HTERT RPE-1 (cell line): ENCODE data around the gene KDM2A.

Experiments
- in situ Hi-C: fragments of 300-500 bp; cut with MboI; formaldehyde crosslinking; loops from 4 replicates; pipeline ENCODE4 v1.14.3; 2020; ENCODE audit warnings: low sequenced_read_pairs

The KDM2A gene

DNA sequence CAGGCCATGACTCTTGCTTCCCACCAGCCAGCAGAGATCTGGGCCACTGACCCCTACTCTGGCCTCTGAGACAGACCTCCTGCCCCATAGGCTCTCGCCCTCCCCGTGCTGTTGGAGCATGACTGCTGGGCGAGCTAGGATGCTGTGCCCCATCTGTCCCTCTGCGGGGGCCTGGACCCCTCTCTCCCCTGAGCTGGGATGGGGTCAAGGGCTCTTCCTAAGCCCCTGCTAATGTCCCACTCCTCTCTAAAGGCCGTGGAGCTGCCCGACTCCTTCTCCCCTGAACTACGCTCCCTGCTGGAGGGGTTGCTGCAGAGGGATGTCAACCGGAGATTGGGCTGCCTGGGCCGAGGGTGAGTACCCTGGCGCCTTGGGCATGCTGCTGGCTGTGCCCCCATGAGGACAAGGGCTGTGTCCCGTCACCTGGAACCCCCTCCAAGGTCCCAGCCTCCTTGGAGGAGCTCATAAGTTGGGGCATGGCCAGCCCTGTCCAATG, 163.9 kb downstream of the KDM2A start:
- in situ Hi-C loops: no loop called here

DNA sequence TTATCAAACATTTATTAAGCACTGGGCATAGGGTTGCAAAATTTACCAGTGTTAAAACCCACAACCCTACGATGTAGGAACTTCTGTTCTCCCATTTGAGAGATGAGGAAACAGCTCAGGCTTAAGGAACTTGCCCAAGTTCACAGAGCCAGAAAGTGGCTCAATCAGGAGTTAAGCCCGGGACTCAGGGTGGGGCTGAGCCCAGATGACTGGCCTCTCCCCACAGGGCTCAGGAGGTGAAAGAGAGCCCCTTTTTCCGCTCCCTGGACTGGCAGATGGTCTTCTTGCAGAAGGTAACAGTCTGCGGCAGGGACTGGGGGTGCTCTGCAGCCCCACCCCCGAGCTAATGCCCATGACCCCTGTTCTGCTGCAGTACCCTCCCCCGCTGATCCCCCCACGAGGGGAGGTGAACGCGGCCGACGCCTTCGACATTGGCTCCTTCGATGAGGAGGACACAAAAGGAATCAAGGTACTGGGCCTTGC, 164.5 kb downstream of the KDM2A start:
- in situ Hi-C loops: no loop called here

DNA sequence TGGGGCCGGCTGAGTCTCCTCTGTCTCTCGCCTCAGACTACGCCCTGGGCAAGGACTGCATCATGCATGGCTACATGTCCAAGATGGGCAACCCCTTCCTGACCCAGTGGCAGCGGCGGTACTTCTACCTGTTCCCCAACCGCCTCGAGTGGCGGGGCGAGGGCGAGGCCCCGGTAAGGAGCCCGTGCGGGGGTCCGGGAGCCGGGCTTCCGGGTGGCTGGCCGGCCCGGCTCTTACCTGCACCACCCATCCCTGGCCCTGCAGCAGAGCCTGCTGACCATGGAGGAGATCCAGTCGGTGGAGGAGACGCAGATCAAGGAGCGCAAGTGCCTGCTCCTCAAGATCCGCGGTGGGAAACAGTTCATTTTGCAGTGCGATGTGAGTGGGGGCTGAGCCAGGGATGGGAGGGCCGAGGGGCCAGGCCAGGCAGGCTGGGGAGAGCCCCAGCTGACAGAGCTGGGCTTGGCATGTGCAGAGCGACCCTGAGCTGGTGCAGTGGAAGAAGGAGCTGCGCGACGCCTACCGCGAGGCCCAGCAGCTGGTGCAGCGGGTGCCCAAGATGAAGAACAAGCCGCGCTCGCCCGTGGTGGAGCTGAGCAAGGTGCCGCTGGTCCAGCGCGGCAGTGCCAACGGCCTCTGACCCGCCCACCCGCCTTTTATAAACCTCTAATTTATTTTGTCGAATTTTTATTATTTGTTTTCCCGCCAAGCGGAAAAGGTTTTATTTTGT, 165.9 kb downstream of the KDM2A start:
- in situ Hi-C loops: no loop called here

DNA sequence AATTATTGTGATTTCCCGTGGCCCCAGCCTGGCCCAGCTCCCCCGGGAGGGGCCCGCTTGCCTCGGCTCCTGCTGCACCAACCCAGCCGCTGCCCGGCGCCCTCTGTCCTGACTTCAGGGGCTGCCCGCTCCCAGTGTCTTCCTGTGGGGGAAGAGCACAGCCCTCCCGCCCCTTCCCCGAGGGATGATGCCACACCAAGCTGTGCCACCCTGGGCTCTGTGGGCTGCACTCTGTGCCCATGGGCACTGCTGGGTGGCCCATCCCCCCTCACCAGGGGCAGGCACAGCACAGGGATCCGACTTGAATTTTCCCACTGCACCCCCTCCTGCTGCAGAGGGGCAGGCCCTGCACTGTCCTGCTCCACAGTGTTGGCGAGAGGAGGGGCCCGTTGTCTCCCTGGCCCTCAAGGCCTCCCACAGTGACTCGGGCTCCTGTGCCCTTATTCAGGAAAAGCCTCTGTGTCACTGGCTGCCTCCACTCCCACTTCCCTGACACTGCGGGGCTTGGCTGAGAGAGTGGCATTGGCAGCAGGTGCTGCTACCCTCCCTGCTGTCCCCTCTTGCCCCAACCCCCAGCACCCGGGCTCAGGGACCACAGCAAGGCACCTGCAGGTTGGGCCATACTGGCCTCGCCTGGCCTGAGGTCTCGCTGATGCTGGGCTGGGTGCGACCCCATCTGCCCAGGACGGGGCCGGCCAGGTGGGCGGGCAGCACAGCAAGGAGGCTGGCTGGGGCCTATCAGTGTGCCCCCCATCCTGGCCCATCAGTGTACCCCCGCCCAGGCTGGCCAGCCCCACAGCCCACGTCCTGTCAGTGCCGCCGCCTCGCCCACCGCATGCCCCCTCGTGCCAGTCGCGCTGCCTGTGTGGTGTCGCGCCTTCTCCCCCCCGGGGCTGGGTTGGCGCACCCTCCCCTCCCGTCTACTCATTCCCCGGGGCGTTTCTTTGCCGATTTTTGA, 166.8 kb downstream of the KDM2A start:
- in situ Hi-C loops: no loop called here

DNA sequence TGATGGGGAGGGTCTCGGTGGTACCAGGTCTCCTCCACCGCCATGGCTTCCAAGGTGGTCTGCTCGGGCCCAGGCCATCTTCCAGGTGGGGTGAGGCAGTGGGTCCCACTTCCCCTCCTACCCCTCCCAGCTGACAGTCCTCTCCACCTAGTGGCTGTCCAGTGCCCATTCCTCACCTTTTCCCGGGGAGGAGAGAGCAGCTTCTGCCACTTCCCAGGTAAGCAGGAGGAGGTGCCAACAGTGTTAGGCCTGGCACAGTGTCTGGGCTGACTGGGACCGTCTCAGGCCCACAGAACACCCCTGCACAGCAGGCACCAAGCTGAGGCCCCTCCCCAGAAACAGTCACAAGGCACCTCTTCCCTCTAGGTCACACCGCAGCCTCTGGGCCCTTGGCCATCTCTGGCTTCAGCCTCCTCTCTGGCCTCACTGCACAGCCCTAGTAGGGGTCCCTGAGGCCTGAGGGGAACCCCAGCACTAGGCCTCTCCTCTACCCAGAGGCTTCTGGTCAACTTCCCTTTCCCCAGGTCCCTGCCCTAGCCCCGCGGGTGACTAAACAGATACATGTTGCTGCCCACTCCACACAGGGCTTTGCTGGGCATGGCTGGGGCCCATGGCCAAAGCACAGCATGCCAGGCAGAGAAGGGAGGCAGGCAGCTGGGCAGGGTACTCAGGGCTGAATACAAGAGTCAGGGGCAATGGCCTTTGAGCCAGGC, 167.7 kb downstream of the KDM2A start:
- in situ Hi-C loops: no loop called here

DNA sequence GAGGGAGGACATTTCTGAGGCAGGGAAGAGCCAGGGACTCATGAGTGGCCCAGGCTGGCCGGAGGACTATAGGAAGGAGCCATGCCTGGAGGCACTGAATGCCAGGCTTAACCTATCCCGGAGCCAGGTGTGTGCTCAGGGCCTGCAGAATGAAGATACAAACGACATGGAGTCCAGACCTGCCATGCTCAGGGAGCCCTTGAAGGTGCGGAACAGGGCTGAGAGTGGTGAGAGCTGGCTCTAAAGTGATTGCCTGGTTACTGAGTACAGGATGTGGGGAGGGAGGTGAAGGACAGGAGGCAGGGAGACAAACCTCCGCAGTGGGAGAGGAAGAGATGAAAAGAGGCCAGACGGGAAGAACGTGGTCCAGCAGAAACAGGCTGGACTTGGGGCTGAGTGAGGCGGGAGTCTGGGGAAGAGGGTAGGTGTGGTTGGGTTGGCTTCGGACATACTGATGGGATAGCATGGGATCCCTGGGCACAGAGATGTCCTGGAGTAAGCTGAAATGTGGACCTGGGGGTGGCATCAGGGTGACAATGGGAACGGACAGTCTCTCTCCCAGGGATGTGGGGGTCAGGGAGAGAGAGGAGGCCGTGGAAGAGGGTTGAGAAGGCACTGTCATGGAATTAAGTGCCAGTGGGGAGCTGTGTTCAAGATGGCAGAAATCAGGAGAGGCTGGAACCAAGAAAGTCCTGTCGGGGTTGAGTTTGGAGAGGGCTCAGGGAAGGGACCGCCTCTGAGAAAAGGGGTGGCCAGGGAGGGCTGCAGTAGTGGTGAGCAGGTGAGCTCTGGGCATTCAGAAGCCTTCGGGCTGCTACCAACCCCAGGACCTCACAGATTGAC, 168.5 kb downstream of the KDM2A start:
- in situ Hi-C loops: no loop called here

DNA sequence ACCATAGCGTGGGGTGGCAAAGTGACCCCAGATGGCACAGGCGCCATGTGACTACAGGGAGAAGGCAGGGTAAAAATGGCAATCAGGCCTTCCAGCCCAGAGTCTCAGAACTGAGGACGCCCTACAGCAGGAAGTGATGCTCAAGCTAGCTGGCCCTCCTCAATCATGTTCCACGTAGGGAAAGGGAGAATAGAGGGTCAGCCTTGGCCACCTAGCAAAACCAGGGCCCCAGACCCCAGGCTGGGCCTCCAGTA, 169.1 kb downstream of the KDM2A start:
- in situ Hi-C loops: no loop called here

DNA sequence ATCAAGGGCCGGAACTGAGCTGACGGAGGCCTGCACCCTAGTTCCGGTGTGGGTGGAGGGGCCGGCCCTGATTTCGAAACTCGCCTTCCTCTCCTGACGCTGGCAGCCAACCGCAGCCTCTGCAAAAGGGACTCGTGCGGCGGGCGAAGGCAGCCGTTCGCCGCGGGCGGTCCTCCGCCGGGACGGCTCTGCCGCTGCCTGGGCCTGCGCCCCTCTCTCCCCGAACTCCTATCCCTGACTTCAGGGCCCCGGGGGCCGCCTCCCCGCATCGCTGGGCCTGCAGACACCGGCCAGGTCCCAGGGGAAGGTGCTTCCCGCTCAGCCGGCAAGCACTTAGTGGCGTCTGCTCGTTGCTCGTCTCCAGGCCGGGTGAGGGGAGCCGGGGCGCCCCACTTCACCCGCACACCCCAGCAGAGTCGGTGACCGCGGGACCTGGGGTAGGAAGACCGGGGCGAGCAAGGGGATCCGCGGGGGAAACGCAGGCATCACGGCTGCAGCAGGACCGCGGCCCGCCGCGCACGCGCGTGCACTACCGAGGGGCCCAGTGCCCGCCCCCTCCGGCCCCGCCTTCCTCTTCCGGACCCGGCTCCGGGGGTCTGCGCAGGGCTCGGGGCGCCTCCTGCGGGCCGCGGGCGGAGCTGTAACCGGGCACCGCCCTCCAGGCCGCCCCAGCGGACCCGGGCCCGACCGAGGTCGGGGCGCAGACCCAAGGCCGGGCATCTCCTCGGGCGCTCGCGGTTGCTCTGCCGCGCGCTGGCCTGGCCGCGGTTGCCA, 169.6 kb downstream of the KDM2A start:
- in situ Hi-C loops: no loop called here

DNA sequence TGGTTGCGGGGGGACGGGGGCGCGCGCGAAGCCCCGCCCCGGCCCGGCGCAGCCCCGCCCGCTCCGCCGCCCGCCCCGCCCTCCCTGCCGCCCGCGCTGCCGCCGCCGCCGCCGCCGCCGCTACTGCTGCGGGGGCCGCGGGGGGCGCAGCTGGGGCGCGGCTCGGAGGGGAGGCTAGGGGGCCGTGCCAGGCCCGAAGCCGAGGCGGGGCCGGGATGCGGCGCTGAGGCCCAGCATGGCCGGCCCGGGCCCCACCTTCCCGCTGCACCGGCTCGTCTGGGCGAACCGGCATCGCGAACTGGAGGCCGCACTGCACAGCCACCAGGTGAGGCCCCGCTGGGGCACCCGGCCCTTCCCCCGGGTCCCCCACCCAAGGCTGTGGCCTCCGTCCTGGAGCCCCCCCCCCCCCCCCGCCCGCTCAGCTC, 170.2 kb downstream of the KDM2A start, which contains the start of gene ANKRD13D:
TSS of gene ANKRD13D (plus strand) at position 78 of the 425 bp plus-strand sequence. CDS start at position 236, 158 bp downstream.
- in situ Hi-C loops: no loop called here

DNA sequence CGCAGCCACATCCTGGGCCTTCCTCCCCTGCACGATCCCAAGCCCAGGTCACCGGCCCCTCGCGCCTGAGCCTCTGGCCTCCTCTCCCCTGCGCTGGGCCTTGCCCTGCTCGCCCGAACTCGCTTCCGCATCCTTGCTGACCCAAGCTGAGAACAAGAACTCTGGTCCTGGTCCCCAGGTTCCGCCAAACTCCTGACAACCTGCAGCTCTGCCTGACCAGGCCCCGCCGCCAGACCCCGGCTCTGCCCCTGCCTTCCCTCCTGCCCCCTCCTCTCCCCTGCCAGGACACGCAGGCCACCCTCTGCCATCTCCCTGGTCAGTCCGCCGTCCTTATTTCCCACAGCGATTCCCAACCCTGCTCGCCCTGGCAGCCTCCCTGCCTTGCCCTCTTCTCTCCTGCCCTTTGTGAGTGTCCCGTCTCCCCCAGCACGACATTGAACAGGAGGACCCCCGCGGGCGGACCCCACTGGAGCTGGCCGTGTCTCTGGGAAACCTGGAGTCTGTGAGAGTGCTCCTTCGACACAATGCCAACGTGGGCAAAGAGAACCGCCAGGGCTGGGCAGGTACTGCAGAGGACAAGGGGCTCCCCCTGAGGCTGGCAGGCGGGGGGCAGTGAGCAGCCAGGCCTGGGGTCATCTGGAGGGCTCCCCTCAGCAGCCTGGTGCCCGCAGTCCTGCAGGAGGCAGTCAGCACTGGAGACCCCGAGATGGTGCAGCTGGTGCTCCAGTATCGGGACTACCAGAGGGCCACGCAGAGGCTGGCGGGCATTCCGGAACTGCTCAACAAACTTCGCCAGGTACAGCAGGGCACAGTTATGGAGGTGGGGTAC, 170.8 kb downstream of the KDM2A start:
- in situ Hi-C loops: no loop called here

DNA sequence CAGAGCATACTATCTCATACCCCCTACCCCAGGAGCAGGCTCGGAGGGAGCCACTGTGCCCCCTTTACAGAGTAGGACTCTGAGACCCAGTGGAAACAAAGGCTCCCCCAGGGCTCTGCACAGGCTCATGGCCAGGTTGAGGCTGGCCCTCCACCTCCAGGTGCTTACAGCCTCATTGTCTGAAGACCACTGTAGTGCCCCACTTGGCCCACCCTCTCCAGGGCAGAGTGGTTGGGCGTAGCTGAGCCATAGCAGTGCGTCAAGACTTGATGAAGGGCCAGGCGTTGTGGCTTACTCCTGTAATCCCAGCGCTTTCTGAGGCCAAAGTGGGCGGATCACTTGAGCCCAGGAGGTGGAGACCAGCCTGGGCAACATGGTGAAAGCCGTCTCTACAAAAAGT, 171.7 kb downstream of the KDM2A start:
- in situ Hi-C loops: no loop called here

DNA sequence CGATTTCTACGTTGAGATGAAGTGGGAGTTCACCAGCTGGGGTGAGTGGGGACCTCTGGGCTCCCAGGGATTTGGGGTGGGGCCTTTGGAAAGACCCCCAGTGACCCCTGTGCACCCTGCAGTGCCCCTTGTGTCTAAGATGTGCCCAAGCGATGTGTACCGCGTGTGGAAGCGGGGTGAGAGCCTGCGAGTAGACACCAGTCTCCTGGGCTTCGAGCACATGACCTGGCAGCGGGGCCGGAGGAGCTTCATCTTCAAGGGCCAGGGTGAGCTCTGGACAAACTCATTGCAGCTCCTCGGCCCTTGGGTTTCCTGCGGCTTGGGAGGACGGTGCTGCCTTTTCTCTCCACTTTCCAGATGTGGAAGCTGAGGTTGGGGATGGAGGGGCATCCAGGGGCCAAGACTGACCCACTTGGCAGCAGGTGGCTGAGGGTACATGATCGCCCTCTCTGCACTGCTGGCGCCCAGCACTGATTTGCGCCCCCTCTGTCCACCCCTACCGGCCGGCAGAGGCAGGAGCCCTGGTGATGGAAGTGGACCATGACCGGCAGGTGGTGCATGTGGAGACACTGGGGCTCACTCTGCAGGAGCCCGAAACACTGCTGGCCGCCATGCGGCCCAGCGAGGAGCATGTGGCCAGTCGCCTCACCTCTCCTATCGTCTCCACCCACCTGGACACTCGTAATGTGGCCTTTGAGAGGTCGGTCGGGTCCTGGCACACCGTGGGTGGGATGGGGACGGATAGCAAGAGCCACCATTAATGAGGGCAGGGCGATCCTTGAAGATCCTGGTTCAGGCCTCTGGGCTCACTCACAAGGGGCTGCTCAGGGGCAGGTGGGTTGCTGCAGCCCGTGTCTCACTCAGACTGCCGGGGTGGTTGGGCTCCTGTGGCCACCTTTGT, 172.7 kb downstream of the KDM2A start:
- in situ Hi-C loops: no loop called here

DNA sequence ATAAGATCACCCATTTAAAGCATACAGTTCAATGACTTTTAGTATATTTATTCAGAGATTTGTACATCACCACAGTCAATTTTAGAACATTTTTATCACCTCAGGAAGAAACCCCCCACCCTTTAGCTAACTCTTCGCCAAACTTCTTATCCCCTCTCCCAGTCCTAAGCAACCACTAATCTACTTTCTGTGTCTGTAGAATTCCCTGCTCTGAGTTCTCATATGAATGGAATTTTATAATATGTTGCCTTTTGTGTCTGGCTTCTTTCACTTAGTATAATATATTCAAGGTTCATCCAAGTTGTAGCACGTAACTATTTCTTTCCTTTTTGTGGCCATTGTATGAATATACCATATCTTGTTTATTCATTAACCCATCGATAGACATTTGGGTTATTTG, 173.6 kb downstream of the KDM2A start:
- in situ Hi-C loops: no loop called here

DNA sequence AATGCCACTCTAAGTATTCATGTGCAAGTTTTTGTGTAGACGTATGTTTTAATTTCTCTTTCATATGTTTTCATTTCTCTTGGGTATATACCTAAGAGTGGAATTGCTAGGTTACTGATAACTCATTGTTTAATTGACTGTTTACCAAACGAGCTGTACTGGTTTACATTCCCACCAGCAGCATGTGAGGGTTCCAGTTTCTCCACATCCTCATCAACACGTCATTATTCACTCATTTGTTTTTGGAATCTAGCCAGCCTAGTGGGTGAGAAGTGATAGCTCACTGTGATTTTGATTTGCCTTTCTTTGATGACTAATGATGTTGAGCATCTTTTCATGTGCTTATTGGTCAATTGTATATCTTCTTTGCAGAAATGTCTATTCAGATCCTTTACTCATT, 174.0 kb downstream of the KDM2A start:
- in situ Hi-C loops: no loop called here

DNA sequence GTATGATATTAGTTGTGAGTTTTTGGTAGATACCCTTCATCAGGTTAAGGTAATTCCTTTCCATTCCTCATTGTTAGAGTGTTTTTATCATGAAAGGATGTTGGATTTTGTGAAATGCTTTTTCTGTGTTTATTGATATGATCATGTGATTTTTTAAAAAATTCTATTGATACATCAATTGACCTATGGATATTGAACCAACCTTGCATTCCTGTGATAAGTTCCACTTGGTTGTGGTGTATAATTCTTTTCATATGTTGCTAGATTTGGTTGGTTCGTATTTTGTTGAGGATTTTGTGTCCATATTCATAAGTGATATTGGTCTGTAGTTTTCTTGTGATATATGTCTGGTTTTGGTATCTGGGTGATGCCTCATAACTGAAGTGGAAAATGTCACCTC, 176.8 kb downstream of the KDM2A start:
- in situ Hi-C loops: no loop called here

DNA sequence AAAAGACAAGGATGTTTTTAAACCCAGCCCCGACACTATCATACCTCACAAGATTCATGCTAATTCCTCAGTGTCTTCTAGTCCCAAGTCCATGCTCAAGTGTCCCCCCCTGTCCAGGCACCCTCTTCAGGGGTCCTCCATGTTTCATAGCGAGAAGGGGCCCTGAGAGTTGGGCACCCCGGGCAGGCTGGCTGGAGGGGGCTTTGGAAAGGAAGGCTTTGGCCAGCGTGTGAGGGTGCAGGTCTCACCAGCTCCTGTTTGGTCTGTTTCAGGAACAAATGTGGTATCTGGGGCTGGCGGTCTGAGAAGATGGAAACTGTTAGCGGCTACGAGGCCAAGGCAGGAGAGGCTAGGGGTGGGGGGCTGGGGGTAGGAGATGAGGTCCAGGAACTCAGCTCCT, 179.7 kb downstream of the KDM2A start:
- in situ Hi-C loops: no loop called here

DNA sequence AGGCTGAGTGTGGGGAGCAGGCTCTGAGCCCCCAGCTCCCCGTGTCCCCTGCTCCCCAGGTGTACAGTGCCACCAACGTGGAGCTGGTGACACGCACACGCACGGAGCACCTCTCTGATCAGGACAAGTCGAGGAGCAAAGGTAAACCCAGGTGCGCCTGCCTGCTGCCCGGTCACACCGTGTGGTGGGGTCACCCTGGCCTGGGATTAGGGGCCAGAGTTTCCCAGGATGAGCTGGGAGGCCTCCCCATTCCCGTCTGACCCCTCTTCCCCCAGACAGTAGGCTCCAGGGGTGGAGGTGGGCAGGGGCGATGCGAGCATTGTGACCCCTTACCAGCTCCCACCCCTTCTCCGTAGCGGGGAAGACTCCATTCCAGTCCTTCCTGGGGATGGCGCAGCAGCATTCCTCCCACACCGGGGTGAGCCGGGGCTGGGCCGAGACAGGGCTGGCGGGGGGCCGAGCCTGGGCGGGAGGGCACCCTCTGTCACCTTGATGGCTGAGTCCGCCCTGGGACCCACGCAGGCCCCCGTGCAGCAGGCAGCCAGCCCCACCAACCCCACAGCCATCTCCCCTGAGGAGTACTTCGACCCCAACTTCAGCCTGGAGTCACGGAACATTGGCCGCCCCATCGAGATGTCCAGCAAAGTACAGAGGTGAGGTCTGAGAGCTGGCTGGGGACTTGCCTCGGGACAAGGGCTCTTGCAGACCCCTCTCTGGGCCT, 180.6 kb downstream of the KDM2A start:
- in situ Hi-C loops: no loop called here
